ENCODE measurements around the gene DPP6.

GRCh38 chr7:154450451-154450850 lies 398.3 kb downstream of the DPP6 start:
- TF ChIP-seq, protein P1, sequence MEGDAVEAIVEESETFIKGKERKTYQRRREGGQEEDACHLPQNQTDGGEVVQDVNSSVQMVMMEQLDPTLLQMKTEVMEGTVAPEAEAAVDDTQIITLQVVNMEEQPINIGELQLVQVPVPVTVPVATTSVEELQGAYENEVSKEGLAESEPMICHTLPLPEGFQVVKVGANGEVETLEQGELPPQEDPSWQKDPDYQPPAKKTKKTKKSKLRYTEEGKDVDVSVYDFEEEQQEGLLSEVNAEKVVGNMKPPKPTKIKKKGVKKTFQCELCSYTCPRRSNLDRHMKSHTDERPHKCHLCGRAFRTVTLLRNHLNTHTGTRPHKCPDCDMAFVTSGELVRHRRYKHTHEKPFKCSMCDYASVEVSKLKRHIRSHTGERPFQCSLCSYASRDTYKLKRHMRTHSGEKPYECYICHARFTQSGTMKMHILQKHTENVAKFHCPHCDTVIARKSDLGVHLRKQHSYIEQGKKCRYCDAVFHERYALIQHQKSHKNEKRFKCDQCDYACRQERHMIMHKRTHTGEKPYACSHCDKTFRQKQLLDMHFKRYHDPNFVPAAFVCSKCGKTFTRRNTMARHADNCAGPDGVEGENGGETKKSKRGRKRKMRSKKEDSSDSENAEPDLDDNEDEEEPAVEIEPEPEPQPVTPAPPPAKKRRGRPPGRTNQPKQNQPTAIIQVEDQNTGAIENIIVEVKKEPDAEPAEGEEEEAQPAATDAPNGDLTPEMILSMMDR (IDR thresholded peaks at IDR 0.05) = no peak
- TF ChIP-seq YY1 (IDR thresholded peaks at IDR 0.05; ENCODE audit: low read depth) (no peak), EP300 (IDR thresholded peaks at IDR 0.05; ENCODE audit: borderline replicate concordance in 1 of 2, low read depth in 1 of 2, low read length in 1 of 2) (no peak), POLR2AphosphoS5 (IDR thresholded peaks at IDR 0.05; ENCODE audit: low read depth, low read length) (no peak), RAD21 (IDR thresholded peaks at IDR 0.05; ENCODE audit: low read length) (no peak), FOXJ3 (CRISPR knock-in tag; IDR thresholded peaks at IDR 0.05) (no peak), USF2 (IDR thresholded peaks at IDR 0.05; ENCODE audit: borderline replicate concordance, low read depth, low read length) (no peak), GABPA (IDR thresholded peaks at IDR 0.05; ENCODE audit: low read depth) (no peak), NRF1 (IDR thresholded peaks at IDR 0.05; ENCODE audit: low read depth, low read length) (no peak), MAX (IDR thresholded peaks at IDR 0.05; ENCODE audit: low read depth) (no peak), EZH2phosphoT487 (IDR thresholded peaks at IDR 0.05; ENCODE audit: borderline replicate concordance, low read depth) (no peak)
- TF ChIP-seq, protein P2, sequence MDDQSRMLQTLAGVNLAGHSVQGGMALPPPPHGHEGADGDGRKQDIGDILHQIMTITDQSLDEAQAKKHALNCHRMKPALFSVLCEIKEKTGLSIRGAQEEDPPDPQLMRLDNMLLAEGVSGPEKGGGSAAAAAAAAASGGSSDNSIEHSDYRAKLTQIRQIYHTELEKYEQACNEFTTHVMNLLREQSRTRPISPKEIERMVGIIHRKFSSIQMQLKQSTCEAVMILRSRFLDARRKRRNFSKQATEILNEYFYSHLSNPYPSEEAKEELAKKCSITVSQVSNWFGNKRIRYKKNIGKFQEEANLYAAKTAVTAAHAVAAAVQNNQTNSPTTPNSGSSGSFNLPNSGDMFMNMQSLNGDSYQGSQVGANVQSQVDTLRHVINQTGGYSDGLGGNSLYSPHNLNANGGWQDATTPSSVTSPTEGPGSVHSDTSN (IDR thresholded peaks at IDR 0.05) = no peak
